ENCODE measurements around the gene TMEM218. TPM values are rescaled to one million over a fixed set of nuclear protein-coding genes. Genes with fewer than 3 reads are reported as not detected.

TMEM218 gene
- total RNA-seq, 1 donor from 2014 or later: 11.9 TPM

DNA sequence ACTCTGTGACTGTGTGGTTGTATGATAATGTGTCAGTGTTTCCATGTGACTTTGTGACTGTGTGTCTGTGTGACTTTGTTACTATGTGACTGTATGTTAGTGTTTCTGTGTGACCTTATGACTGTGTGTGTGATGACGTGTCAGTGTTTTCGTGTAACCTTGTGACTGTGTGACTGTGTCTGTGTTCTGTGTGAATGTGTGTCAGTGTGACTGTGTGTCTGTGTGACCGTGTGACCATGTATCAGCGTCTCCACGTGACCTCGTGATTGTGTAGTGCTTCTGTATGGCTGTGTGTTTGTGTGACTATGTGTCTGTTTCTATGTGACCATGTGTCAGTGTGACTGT is 43.6 kb upstream of the TMEM218 start:
- Histone ChIP-seq H4K20me1 (ENCODE audit: insufficient read depth, low read length) (no peaks in the 10 kb centered on the region), H3K27me3 (ENCODE audit: insufficient read depth, low read length) (no peaks in the 10 kb centered on the region), H3K4me2 (ENCODE audit: low read length) (no peak overlapping the region), H3K36me3 (ENCODE audit: insufficient read depth, low read length) (no peaks in the 10 kb centered on the region), H3K9ac (ENCODE audit: low read length) (no peak overlapping the region), H3K79me2 (ENCODE audit: insufficient read depth, low read length) (no peaks in the 10 kb centered on the region), H2AFZ (ENCODE audit: low read depth, low read length) (no peak overlapping the region), H3K4me3 (ENCODE audit: insufficient read depth, low read depth, low read length) (no peak overlapping the region), H3K4me1 (ENCODE audit: insufficient read depth, low read length) (no peaks in the 10 kb centered on the region), H3K27ac (ENCODE audit: low read depth, low read length) (no peak overlapping the region), H3K9me3 (ENCODE audit: insufficient read depth, low read depth, low read length) (no peaks in the 10 kb centered on the region)
- no peak for DNase-seq (ENCODE audit: low read depth)
- no peak for TF ChIP-seq EZH2 (IDR thresholded peaks at IDR 0.05; ENCODE audit: insufficient read depth, low read length)
- TF ChIP-seq, protein P1, sequence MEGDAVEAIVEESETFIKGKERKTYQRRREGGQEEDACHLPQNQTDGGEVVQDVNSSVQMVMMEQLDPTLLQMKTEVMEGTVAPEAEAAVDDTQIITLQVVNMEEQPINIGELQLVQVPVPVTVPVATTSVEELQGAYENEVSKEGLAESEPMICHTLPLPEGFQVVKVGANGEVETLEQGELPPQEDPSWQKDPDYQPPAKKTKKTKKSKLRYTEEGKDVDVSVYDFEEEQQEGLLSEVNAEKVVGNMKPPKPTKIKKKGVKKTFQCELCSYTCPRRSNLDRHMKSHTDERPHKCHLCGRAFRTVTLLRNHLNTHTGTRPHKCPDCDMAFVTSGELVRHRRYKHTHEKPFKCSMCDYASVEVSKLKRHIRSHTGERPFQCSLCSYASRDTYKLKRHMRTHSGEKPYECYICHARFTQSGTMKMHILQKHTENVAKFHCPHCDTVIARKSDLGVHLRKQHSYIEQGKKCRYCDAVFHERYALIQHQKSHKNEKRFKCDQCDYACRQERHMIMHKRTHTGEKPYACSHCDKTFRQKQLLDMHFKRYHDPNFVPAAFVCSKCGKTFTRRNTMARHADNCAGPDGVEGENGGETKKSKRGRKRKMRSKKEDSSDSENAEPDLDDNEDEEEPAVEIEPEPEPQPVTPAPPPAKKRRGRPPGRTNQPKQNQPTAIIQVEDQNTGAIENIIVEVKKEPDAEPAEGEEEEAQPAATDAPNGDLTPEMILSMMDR (IDR thresholded peaks at IDR 0.05; ENCODE audit: insufficient read depth, low read depth, low read length): no peak
- Mint-ChIP-seq H3K27ac (ENCODE audit: unreplicated experiment) (no peak overlapping the region), H3K4me1 (ENCODE audit: low read depth, unreplicated experiment) (no peaks in the 10 kb centered on the region), H3K36me3 (ENCODE audit: low read depth, unreplicated experiment) (peaks cover 8% of the 10 kb centered on the region), H3K27me3 (ENCODE audit: low read depth, unreplicated experiment) (peaks cover 17% of the 10 kb centered on the region), H3K9me3 (ENCODE audit: unreplicated experiment) (peaks cover 2% of the 10 kb centered on the region), H3K4me3 (ENCODE audit: unreplicated experiment) (no peak overlapping the region)
- no peak for FAIRE-seq

DNA sequence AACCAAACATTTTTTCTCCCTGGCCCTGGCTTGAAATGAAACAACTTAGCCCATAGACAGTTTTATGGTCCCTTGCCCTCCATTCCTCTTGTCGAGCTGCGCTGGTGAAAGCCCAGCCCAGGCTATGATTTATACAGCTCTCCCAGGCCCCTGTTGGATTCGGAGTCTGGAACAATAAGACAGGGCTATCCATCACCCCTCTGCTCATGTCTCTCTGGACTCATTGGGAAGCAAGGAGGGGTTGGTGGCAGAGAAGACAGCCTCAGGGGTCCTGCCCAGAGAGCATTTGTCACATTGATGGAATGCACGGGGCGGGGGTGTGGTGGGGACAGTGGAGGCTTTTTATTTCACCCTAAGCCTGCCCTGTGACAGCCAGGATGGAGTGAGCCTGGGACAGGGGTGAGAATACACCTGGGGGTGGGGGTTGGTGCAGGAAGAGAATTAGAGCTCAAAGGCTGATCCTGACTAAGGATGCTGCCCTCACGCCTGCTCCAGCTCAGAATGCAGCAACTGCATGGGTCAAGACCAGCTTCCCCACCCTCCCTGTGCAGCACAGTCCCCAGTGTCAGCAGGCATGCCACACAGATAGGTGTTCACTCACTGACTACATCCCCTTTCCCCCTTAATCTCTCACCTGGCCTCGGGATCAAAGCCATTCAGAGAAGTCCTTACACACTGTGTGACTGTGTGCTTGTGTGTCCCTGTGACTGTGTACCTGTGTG is 43.1 kb upstream of the TMEM218 start:
- Histone ChIP-seq H3K4me1 (ENCODE audit: insufficient read depth, low read length) (no peaks in the 10 kb centered on the region), H3K4me2 (ENCODE audit: low read length) (no peak overlapping the region), H3K4me3 (ENCODE audit: insufficient read depth, low read depth, low read length) (no peak overlapping the region), H2AFZ (ENCODE audit: low read depth, low read length) (no peak overlapping the region), H4K20me1 (ENCODE audit: insufficient read depth, low read length) (no peaks in the 10 kb centered on the region), H3K36me3 (ENCODE audit: insufficient read depth, low read length) (no peaks in the 10 kb centered on the region), H3K9me3 (ENCODE audit: insufficient read depth, low read depth, low read length) (no peaks in the 10 kb centered on the region), H3K27ac (ENCODE audit: low read depth, low read length) (no peak overlapping the region), H3K27me3 (ENCODE audit: insufficient read depth, low read length) (no peaks in the 10 kb centered on the region), H3K79me2 (ENCODE audit: insufficient read depth, low read length) (no peaks in the 10 kb centered on the region), H3K9ac (ENCODE audit: low read length) (no peak overlapping the region)
- Mint-ChIP-seq H3K36me3 (ENCODE audit: low read depth, unreplicated experiment) (peaks cover 8% of the 10 kb centered on the region), H3K27ac (ENCODE audit: unreplicated experiment) (no peak overlapping the region), H3K4me1 (ENCODE audit: low read depth, unreplicated experiment) (no peaks in the 10 kb centered on the region), H3K9me3 (ENCODE audit: unreplicated experiment) (peaks cover 2% of the 10 kb centered on the region), H3K27me3 (ENCODE audit: low read depth, unreplicated experiment) (peaks cover 17% of the 10 kb centered on the region), H3K4me3 (ENCODE audit: unreplicated experiment) (no peak overlapping the region)
- no peak for FAIRE-seq
- no peak for TF ChIP-seq EZH2 (IDR thresholded peaks at IDR 0.05; ENCODE audit: insufficient read depth, low read length)
- TF ChIP-seq, protein P1 (IDR thresholded peaks at IDR 0.05; ENCODE audit: insufficient read depth, low read depth, low read length): no peak
- no peak for DNase-seq (ENCODE audit: low read depth)

DNA sequence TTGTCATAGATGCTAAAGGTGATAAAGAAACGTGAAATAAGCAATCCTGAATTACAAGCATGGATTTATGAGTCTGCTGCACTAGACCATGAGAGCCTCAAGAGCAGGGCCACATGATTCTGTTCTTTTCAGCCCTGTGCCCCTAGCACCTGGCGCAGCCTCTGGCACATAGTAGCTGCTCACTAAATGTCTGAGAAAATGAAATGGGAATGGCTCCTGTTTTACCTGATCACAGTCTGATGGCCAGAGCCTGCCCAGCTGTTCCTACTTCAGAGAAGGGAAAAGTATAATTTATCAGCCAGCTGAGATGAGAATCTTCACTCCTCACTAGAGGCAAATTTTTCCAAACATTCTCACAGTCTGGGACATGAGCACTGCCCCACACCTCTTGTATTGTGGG is 42.4 kb upstream of the TMEM218 start:
- Histone ChIP-seq H3K4me2 (ENCODE audit: low read length) (no peak overlapping the region), H2AFZ (ENCODE audit: low read depth, low read length) (no peak overlapping the region), H3K27ac (ENCODE audit: low read depth, low read length) (no peak overlapping the region), H3K9ac (ENCODE audit: low read length) (no peak overlapping the region), H3K27me3 (ENCODE audit: insufficient read depth, low read length) (no peaks in the 10 kb centered on the region), H4K20me1 (ENCODE audit: insufficient read depth, low read length) (no peaks in the 10 kb centered on the region), H3K9me3 (ENCODE audit: insufficient read depth, low read depth, low read length) (no peaks in the 10 kb centered on the region), H3K79me2 (ENCODE audit: insufficient read depth, low read length) (no peaks in the 10 kb centered on the region), H3K4me1 (ENCODE audit: insufficient read depth, low read length) (no peaks in the 10 kb centered on the region), H3K4me3 (ENCODE audit: insufficient read depth, low read depth, low read length) (no peak overlapping the region), H3K36me3 (ENCODE audit: insufficient read depth, low read length) (no peaks in the 10 kb centered on the region)
- no peaks in the 10 kb centered on the region for H3K4me1 Mint-ChIP-seq (ENCODE audit: low read depth, unreplicated experiment)
- no peak overlapping the region for H3K27ac Mint-ChIP-seq (ENCODE audit: unreplicated experiment)
- FAIRE-seq (no peak), DNase-seq (ENCODE audit: low read depth) (no peak)
- peaks cover 8% of the 10 kb centered on the region for H3K36me3 Mint-ChIP-seq (ENCODE audit: low read depth, unreplicated experiment)
- H3K4me3 Mint-ChIP-seq (ENCODE audit: unreplicated experiment): no peak overlapping the region
- peaks cover 17% of the 10 kb centered on the region for H3K27me3 Mint-ChIP-seq (ENCODE audit: low read depth, unreplicated experiment)
- no peak for TF ChIP-seq EZH2 (IDR thresholded peaks at IDR 0.05; ENCODE audit: insufficient read depth, low read length)
- TF ChIP-seq, protein P1 (IDR thresholded peaks at IDR 0.05; ENCODE audit: insufficient read depth, low read depth, low read length): no peak
- peaks cover 2% of the 10 kb centered on the region for H3K9me3 Mint-ChIP-seq (ENCODE audit: unreplicated experiment)
